Fibroblast of lung (primary cell): ENCODE data around the gene MAGEF1. TPM values are rescaled to one million over a fixed set of nuclear protein-coding genes. Genes with fewer than 3 reads are reported as not detected.

ENCODE experiments used
- DNase-seq, 2 donors: peaks; one replicate each; pipeline versions ENCODE4 v3.0.0 to v3.0.0-alpha.2; 2010; ENCODE audit warnings: low read depth in 2 of 2
- H2AFZ ChIP-seq: 2 replicates; pipeline ENCODE4 v1.5.1; 2012; ENCODE audit warnings: low read length, control low read depth, inconsistent platforms
- H3K27ac ChIP-seq: 2 replicates; pipeline ENCODE4 v1.5.1; 2011; ENCODE audit warnings: low read length, control low read depth; ENCODE audit not compliant: insufficient read depth
- H3K27me3 ChIP-seq: 2 replicates; pipeline ENCODE4 v1.5.1; 2011; ENCODE audit warnings: mild to moderate bottlenecking, low read length; ENCODE audit not compliant: control insufficient read depth, insufficient read depth
- H3K36me3 ChIP-seq: 2 replicates; pipeline ENCODE4 v1.5.1; 2011; ENCODE audit warnings: low read length; ENCODE audit not compliant: control insufficient read depth, insufficient read depth
- H3K4me1 ChIP-seq: 2 replicates; pipeline ENCODE4 v1.5.1; 2011; ENCODE audit warnings: low read length; ENCODE audit not compliant: control insufficient read depth, insufficient read depth; ENCODE audit errors: extremely low read depth
- H3K4me2 ChIP-seq: 2 replicates; pipeline ENCODE4 v1.5.1; 2011; ENCODE audit warnings: low read length, control low read depth; ENCODE audit not compliant: insufficient read depth; ENCODE audit errors: extremely low read depth
- H3K4me3 ChIP-seq, 4 experiments: fragments of 200-600 bp in 1 of 4; sonication (generic) in 1 of 4; replicated peaks in 1 of 4; 2 replicates each; pipeline ENCODE4 v1.5.1; 2011 to 2016; ENCODE audit warnings: low read length in 4 of 4, low read depth in 3 of 4, mild to moderate bottlenecking in 3 of 4, control low read depth in 2 of 4, inconsistent platforms in 1 of 4, mixed read lengths in 1 of 4; ENCODE audit not compliant: insufficient read depth in 1 of 4; ENCODE audit errors: control extremely low read depth in 1 of 4
- H3K79me2 ChIP-seq: 2 replicates; pipeline ENCODE4 v1.5.1; 2012; ENCODE audit warnings: mild to moderate bottlenecking, low read length, inconsistent platforms; ENCODE audit not compliant: control insufficient read depth, insufficient read depth
- H3K9ac ChIP-seq: 2 replicates; pipeline ENCODE4 v1.5.1; 2011; ENCODE audit warnings: mild to moderate bottlenecking, low read length, control low read depth; ENCODE audit not compliant: insufficient read depth
- H3K9me3 ChIP-seq: 2 replicates; pipeline ENCODE4 v1.5.1; 2012; ENCODE audit warnings: low read depth, low read length; ENCODE audit not compliant: control insufficient read depth, insufficient read depth
- H4K20me1 ChIP-seq: 2 replicates; pipeline ENCODE4 v1.5.1; 2011; ENCODE audit warnings: low read length; ENCODE audit not compliant: control insufficient read depth, insufficient read depth; ENCODE audit errors: extremely low read depth
- CTCF ChIP-seq, 2 donors: IDR thresholded peaks in 1 of 2; conservative IDR thresholded peaks in 1 of 2; 1 replicate in 1 of 2; 2 replicates in 1 of 2; pipeline ENCODE4 v1.5.1; 2011 to 2012; ENCODE audit warnings: low read length in 2 of 2, control low read depth in 1 of 2, inconsistent platforms in 1 of 2, low read depth in 1 of 2, mild to moderate bottlenecking in 1 of 2
- EZH2 ChIP-seq: IDR thresholded peaks from 2 replicates; pipeline ENCODE4 v1.5.1; 2012; ENCODE audit warnings: low read length, control low read depth, mild to moderate bottlenecking; ENCODE audit errors: missing control alignments
- polyA plus RNA-seq, 2 donors: library from polyadenylated mRNA; depleted of rRNA in 1 of 2; stranded (reverse) in 1 of 2; unstranded in 1 of 2; fragments of >200 nt; gene quantifications; 2 replicates each; pipeline ENCODE4 v1.2.1, GENCODE V29; 2011 to 2012; ENCODE audit warnings: missing spikeins in 1 of 2
- total RNA-seq: library from RNA; depleted of rRNA; stranded (reverse); fragments of >200 nt; gene quantifications from 2 replicates; pipeline ENCODE4 v1.2.1, GENCODE V29; 2014

The MAGEF1 gene
- total and polyA plus RNA-seq, 2 donors (not counting 1 experiment from before 2014, with no cell fraction given) = 21.5 to 22.6 TPM

DNA sequence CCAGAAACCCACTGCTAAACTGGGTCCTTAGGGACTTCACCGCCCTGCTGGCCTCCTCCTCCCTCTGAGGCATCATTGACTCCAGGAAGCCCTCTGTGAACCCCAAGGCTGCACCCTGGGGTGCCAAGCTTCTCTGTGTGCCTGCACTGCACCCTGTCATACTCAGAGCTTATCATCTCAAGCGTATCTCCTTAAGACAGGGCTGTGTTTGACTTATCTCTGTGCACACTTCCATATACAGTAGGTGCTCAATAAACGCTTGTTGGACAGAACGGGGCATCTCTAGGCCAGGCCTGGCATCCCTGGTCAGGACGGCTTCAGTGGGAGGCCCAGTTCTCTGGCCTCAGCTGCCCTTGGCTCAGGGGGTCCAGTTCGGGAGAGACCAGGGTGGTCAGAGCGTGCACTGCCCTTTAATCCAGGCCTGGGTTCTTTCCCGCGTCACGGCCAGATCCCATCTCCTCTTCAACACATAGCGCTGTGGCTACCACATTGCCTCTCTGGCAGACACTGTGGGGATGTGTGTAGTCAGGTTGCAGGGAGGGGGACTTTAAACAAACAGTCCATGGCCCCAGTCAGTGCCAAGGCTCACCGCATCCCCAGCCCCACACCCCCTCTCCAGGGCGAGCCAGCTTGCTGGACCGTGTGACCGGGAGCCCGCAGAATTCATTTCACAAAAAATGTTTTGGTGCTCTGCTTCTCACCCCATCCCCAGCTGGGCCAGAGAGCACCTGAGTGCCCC is 33.4 kb downstream of the MAGEF1 start:
- Histone ChIP-seq H3K4me1 (no peaks in the 10 kb centered on the region), H3K9me3 (no peaks in the 10 kb centered on the region), H3K27ac (no peak overlapping the region), H3K36me3 (no peaks in the 10 kb centered on the region), H3K4me2 (no peak overlapping the region), H3K79me2 (no peaks in the 10 kb centered on the region), H4K20me1 (no peaks in the 10 kb centered on the region), H2AFZ (no peak overlapping the region), H3K4me3 (no peak overlapping the region), H3K9ac (no peak overlapping the region), H3K27me3 (peaks cover 8% of the 10 kb centered on the region)
- peak in 1 of 2 donors; percentile 21 for DNase-seq
- peak; percentile 31 for TF ChIP-seq EZH2
- TF ChIP-seq CTCF (conservative IDR thresholded peaks at IDR 0.05 in 1 of 2, IDR thresholded peaks at IDR 0.05 in 1 of 2; ENCODE audit: low read depth in 1 of 2, low read length in 2 of 2) = no peak

DNA sequence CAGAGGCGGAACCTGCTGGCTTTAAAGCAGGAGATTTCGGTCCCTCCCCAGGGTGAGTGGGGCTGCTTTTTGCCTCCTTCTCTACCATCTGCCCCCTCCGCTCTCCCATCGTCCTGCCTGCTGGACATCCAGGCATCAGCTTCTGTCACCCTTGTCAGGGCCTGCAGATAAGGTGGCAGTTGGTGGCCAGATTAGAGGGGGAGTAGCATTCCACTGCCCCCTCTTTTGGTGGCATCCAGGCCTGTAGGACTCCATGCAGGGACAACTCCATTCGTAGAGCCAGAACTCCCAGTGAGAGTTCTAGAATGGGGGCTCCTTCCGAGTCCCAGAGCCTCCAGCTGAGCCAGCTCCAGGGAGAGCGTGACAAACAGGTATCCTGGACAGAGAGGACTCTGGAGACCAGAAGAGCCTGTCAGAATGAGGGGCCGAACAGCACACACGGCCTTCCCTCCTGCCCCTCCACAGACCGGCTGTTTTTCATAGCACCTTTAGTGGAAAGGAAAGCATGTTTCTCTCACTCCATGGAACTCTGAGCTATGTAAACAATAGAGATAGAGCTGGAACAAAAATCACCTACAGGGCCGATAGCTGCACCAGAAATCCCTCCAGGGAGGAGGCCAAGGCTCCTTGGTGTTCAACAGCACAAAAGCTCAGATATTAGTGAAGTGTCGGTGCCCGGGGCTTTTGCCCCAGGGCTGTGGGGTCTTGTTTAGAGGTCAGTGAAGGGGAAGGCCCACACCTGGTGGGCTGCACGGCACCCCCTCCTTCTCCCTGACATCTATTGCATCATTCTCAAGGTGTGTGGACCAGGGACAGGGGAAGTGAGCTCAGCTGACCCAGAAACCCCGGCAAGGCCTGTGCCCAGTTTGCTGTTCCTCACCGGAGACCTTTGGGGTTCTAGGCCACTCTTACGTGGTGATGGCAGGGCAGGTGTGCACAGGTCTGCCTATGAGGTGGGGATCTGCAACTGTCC is 34.2 kb downstream of the MAGEF1 start:
- Histone ChIP-seq H3K4me2 (no peak overlapping the region), H3K9me3 (no peaks in the 10 kb centered on the region), H3K4me1 (no peaks in the 10 kb centered on the region), H3K36me3 (no peaks in the 10 kb centered on the region), H3K4me3 (no peak overlapping the region), H3K27me3 (peaks cover 11% of the 10 kb centered on the region), H3K27ac (no peak overlapping the region), H3K79me2 (no peaks in the 10 kb centered on the region), H4K20me1 (no peaks in the 10 kb centered on the region), H2AFZ (no peak overlapping the region), H3K9ac (no peak overlapping the region)
- DNase-seq = no peak
- TF ChIP-seq CTCF (conservative IDR thresholded peaks at IDR 0.05 in 1 of 2, IDR thresholded peaks at IDR 0.05 in 1 of 2; ENCODE audit: low read depth in 1 of 2, low read length in 2 of 2) (no peak), EZH2 (no peak)

DNA sequence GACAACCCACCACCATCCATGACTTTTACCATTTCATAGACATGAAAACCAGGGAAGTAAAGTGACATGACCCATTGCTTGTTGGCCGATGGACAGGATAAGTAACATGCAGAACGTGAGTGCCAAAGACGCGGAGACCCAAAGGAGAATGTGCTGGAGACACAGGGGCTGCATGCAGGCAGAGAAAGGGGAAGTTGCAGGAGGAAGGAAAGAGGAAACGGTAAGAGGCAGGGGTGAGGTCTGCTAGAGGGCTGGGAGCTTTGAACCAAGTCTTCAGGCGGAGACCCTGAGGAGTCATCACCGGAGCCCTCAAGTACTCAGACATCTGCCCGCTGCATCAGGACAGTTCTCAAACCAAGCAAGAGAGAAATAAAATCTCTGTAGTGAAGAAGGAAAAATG is 34.9 kb downstream of the MAGEF1 start:
- Histone ChIP-seq H3K27me3 (peaks cover 16% of the 10 kb centered on the region), H4K20me1 (no peaks in the 10 kb centered on the region), H3K36me3 (no peaks in the 10 kb centered on the region), H2AFZ (no peak overlapping the region), H3K4me2 (no peak overlapping the region), H3K4me1 (no peaks in the 10 kb centered on the region), H3K9ac (no peak overlapping the region), H3K79me2 (no peaks in the 10 kb centered on the region), H3K9me3 (no peaks in the 10 kb centered on the region), H3K27ac (no peak overlapping the region), H3K4me3 (no peak overlapping the region)
- no peak for DNase-seq
- no peak for TF ChIP-seq EZH2
- no peak for TF ChIP-seq CTCF (conservative IDR thresholded peaks at IDR 0.05 in 1 of 2, IDR thresholded peaks at IDR 0.05 in 1 of 2; ENCODE audit: low read depth in 1 of 2, low read length in 2 of 2)
